MV-4-11 (cell line): ENCODE data around the gene RAB40C.

Source experiments
- DNase-seq: peaks from one replicate; lab custom pipeline; 2025; lab: John Stamatoyannopoulos, UW

Gene RAB40C

DNA sequence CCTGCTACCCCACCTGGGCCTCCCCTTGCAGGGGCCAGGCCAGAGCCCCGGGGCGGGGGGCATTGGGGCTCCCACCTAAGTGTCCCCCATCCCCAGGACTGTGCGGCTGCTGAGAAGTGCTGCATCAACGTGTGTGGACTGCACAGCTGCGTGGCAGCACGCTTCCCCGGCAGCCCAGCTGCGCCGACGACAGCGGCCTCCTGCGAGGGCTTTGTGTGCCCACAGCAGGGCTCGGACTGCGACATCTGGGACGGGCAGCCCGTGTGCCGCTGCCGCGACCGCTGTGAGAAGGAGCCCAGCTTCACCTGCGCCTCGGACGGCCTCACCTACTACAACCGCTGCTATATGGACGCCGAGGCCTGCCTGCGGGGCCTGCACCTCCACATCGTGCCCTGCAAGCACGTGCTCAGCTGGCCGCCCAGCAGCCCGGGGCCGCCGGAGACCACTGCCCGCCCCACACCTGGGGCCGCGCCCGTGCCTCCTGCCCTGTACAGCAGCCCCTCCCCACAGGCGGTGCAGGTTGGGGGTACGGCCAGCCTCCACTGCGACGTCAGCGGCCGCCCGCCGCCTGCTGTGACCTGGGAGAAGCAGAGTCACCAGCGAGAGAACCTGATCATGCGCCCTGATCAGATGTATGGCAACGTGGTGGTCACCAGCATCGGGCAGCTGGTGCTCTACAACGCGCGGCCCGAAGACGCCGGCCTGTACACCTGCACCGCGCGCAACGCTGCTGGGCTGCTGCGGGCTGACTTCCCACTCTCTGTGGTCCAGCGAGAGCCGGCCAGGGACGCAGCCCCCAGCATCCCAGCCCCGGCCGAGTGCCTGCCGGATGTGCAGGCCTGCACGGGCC, 42.8 kb downstream of the RAB40C start:
- DNase-seq: no peak

GRCh38 chr16:633336-634050, 43.6 kb downstream of the RAB40C start:
- DNase-seq: no peak

DNA sequence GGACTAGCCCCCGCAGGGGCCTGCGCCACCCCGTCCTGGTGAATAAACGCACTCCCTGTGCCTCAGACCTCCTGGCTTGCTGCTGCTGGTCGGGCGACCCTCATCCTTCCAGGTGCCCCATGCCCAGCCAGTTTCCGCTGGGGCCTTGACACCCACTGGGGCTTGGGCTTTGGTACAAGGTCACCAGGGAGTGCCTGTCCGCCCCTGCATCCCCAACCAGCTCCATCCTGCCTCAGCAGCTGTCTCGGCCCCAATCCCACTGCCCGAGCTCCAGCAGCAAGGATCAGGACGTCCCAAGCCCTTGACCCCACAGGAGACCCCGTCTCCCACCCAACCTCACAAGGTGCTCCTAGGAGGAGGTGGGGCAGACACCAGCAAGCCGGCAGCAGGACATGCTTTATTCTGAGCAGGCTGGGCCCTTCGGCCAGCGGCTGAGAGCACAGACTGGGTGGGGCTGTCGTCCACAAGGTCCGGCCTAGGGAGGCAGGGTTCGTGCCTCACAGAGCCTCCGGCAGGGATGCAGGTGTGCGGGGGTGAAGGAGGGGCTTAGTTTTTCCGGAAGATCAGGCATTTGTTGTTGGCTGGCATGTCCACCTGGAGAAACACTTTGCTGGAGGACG, 44.3 kb downstream of the RAB40C start:
- no peak for DNase-seq

DNA sequence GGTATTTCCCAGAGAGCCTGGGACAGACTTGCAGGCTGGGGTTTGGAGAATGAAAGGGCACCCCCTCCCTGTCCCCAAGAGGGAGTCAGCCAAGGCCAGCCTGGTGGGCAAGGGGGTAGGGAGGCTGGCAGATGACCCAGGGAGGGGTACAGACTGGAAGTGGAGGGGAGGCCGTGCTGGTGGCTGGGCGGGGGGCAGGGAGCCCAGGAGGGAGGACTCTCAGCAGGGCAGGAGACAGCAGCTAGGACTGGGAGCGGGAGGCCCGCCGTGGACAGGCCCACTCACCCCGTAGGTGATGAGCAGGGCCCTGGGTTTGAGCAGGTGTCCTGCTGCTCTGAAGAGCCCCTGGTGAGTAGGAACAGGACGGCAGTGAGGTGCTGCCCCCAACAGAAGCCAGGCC, 45.1 kb downstream of the RAB40C start:
- DNase-seq: no peak

DNA sequence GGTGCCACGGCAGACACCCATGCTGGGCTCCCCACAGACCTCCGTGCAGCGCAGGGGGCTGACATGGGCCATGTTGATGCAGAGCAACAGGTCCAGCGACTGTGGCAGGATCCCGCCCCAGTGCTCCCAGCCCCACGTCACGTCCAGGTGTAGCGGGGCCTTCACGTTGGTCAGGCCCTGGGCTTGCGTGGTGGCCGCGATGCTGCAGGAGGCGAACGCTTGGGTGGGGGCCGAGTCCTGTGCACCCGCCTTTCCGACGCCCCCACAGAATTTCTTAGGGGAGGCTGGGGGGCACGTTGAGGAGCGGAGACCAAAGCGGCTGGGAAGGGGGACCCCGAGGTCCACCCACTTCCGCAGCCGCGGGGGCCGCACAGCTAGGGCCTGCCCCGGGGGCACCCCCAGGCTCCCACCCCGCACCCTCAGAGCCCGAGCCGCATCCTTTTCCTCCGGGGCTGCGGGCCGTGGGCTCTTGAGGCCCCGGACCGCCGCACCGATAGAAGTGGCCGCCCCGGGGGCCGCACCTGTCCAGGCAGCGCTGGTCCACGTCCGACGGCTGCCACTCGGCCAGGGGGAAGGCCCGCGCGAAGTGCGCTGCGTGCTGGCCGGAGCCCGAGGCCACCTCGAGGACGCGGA, 45.8 kb downstream of the RAB40C start:
- no peak for DNase-seq

GRCh38 chr16:636206-637080, 46.6 kb downstream of the RAB40C start, which contains the start of gene METTL26:
Gene METTL26 (minus strand): TSS chr16:636305. CDS start chr16:636290, 15 bp downstream.
- DNase-seq: peak; percentile 93

DNA sequence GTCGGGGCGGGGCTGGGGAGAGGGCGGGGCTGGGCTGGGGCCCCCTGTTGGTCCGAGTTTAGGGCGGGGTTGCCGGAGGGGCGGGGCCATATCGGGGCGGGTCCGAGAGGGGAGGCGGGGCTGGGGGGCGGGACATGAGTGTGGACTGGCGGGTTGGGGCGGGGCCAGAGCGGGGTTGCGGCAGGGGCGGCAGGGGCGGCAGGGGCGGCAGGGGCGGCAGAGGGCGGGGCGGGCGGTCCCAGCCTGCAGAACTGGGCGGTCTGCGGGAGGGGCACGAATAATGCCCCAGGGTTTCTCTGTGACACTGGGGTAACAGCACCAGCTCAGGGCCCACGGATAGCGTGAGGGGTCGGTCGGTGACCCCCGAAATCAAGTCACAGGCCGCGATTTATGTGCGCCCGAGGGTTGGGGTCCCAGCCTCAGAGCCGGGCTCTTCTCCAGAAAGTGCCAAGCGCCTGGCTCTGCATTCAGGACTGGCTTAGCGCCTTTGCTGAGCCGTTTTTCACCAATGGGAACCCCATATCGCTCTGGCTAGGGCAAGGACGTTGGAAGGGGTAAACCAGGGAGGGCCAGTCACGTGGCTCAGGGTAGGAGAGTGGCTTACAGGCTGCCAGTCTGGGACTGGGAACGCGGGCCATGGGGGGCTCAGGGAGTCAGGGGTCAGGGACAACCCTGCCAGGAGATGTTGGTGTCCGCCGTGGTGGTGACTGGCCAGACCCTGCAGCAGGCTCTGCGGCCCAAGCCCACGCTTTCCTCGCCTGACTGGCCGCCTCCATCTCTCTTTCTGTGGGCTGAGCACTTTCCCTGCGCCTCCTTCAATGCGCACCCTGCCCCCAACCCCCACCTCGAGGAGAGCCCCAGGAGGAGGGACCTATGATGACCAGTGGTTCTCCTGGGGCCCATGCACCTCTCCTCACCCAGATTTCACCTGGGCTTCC, 47.5 kb downstream of the RAB40C start:
- DNase-seq: peak; percentile 46

DNA sequence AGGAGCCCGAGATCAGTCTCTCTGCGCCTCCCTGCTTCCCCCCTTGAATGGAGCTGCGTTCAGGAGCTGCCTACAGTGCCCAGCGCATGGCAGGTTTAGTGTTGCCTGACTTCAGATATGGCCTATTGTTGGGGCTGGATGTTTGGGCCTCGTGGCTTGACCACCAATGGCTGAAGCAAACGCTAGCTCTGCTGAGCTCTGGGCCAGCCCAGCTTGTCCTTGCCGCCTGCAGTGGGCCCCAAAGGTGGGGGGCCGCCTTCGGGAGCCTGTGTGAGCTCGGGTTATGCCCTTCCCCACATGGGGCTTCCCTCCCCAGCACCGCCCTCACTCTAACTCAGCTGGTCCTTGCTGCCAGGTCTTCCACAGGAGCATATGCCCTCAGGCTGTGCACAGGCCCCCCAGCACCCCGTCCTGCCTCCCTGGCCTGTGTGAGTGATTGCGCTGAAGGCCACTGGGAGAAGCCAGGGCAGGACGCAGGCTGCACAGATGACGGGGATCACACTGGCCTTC, 48.2 kb downstream of the RAB40C start:
- no peak for DNase-seq

DNA sequence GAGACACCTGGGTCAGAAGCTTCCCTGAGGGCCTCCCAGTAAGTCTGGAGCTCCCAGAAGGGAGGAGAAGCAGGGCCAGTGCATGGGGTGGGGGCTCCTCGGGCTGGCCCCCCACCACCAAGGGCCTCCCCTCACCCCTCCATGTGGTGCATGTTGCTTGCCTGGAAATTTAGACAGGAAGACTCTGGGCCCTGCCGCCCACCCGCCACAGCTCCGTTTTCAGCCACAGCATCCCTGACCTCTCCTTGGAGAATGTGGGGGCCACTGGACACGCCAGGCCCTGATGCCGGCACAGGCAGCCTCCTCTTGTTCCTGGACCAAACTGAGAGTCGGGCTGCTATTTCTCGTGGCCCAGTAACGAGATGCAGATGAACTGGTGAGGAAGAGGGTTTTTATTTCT, 49.0 kb downstream of the RAB40C start:
- DNase-seq: no peak

DNA sequence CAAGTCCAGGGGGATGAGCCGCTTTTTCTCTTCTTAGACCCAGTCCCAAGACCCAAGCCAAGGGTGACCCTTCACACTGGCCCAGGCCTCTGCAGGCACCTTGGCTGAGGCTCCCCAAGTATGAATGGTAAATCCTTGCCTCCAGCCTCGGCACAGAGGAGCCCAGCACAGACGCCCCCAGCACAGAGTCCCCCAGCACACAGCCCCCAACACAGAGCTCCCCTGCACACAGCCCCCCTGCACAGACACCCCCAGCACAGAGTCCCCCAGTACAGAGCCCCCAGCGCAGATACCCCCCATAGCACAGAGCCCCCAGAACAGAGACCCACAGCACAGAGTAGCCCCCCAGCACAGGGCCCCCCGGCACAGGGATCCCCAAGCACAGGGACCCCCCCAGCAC, 50.7 kb downstream of the RAB40C start:
- DNase-seq: no peak

GRCh38 chr16:641326-642188, 51.7 kb downstream of the RAB40C start, which contains the start of gene MCRIP2:
Gene MCRIP2 (plus strand): TSS chr16:641828. CDS start chr16:641992, 164 bp downstream.
- DNase-seq: peak; percentile 79

- DNase-seq: peak; percentile 76
These were observed 52.6 kb downstream of the RAB40C start for GRCh38 chr16:642189-643049.

DNA sequence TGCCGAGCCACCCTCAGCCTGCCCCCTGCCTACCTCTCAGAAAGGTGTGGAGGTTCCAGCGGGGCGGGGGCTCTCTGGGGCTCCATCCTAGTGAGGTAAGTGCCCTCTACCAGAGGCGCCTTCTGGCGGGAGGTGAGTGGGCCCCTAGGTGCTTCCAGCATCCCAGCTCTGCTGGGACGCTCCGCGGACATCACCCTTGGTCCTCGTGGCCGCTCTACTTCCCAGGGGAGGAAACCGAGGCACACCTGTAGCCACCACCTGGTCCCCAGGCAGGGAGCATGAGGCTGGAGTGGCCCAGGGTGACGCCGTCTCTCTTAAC, 53.1 kb downstream of the RAB40C start:
- DNase-seq: no peak

DNA sequence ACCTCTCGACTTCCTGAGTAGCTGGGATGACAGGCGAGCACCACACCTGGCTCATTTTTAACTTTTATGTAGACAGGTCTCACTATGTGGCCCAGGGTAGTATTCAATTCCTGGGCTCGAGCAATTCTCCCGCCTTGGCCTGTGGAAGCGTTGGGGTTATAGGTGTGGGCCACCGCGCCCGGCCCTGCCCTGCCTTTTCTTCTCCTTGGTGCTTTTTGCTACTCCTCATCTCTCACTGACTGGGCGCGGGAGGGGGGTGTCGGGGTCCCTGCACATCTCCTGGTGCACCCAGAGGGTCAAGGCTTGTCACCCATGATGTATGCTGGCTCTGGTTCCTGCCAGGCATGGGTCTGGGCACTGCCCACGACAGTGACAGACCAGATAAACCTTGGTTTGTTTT, 54.7 kb downstream of the RAB40C start:
- no peak for DNase-seq

DNA sequence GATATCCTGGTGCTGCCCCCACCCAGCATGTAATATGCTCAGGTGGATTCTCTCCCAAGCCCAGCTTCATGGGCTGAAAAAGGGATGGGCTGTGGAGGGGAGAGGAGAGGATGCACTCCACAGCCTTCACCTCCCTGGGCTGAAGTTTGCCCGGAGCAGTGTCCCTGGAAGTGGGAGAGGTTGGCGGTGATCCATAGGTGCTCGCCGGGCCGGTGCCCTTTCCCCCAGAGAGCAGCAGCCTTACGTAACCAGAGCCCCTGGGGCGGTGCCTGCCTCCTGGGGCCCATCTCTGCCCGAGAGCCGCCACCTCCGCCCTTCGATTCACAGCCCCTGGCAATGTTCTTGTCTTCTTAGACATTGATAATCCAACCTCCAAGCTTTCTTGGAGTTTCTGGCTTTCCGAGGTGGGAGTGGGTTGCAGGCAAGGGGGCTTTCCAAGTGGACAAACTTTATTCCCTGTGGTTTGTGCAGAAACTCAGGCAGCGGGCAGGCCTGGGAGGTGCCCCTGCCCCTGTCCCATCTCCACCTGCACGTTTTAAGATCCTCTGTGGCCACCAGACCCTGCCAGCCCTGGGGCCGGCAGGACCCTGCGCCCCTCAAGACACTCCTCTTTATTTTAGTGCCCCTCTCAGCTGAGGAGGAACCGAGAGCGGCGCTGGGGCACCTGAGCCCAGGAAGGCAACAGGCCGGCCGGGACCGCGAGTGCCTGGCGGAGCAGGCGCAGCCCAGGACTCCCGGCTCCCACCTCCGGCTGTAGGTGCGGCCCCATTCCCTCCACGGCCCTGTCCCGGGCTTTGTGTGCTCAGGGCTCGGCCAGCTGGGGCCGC, 56.2 kb downstream of the RAB40C start:
- DNase-seq: no peak

DNA sequence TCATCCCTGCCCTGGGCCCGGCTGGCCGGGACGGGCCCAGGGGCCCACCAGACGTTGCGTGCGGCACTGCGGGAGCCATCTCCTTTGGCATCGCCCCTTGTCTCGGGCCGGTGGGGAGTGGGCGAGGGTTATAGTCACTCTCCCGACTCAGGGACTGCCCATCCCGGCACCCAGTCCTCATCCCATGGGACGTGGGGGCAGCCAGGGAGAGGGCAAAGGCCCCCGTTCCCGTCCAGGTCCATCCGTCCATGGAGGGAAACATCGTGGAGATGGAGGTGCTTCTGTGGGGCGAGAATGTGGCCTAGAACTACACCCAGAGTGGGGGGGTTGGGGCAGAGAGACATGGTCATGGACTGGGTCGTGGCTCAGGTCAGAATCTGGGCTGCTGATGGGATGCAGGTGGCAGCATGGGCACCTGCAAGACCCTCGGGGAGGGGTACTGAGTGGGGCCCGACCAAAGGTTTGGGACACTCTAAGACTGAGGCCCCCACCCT, 56.9 kb downstream of the RAB40C start:
- no peak for DNase-seq
